Vagina (tissue), 2 donors: ENCODE results near the gene ERBB4.

Experiments used
- POLR2A ChIP-seq, 2 donors: fragments of 450-650 bp; IDR thresholded peaks; one replicate each; pipeline ENCODE4 v1.6.1; 2017; ENCODE audit warnings: antibody characterized with exemption in 2 of 2, mild to moderate bottlenecking in 2 of 2, moderate library complexity in 2 of 2
- TF ChIP-seq, protein P1 (sequence below), 3 experiments: fragments of 450-650 bp in 2 of 3; fragments of 200-600 bp in 1 of 3; sonication (generic) in 1 of 3; IDR thresholded peaks; one replicate each; pipeline ENCODE4 v1.5.1; 2017 to 2019; ENCODE audit warnings: antibody characterized with exemption in 3 of 3, mild to moderate bottlenecking in 2 of 3, moderate library complexity in 2 of 3

DNA sequence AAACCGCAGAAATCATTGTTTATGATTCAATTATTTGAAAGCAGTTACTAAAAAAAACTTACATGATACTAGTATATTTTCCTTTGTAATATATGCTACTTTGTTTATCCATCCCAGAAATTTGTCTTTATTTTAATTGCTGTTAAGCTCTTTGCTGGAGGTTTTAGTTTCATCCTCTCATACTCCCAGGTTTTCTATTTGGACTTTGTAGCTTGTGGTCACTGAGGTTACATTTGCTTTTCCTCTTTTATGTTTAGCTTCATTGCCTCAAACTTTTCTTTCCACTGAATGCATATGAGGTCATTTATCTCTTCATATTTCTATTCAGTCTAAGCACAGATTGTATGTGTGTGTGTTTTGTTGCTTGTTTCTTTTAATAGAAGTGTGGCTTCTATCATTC lies 89.9 kb downstream of the ERBB4 start:
- TF ChIP-seq, protein P1, sequence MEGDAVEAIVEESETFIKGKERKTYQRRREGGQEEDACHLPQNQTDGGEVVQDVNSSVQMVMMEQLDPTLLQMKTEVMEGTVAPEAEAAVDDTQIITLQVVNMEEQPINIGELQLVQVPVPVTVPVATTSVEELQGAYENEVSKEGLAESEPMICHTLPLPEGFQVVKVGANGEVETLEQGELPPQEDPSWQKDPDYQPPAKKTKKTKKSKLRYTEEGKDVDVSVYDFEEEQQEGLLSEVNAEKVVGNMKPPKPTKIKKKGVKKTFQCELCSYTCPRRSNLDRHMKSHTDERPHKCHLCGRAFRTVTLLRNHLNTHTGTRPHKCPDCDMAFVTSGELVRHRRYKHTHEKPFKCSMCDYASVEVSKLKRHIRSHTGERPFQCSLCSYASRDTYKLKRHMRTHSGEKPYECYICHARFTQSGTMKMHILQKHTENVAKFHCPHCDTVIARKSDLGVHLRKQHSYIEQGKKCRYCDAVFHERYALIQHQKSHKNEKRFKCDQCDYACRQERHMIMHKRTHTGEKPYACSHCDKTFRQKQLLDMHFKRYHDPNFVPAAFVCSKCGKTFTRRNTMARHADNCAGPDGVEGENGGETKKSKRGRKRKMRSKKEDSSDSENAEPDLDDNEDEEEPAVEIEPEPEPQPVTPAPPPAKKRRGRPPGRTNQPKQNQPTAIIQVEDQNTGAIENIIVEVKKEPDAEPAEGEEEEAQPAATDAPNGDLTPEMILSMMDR (IDR thresholded peaks at IDR 0.05): no peak
- no peak for TF ChIP-seq POLR2A (IDR thresholded peaks at IDR 0.05)
